Measurements from ENCODE around the gene TK2. TPM values are rescaled to one million over a fixed set of nuclear protein-coding genes. Genes with fewer than 3 reads are reported as not detected.
"Not testable (repeated sequence)": the region's sequence is repeated elsewhere in the genome, so short reads cannot be mapped to it uniquely, and the experiment has no call there.

The TK2 gene
- total and polyA plus RNA-seq, 9 of the 15 experiments (the other 6 are each of a cell fraction or from before 2014, with no cell fraction given): 1.1 to 10.2 (median 5.3) TPM

DNA sequence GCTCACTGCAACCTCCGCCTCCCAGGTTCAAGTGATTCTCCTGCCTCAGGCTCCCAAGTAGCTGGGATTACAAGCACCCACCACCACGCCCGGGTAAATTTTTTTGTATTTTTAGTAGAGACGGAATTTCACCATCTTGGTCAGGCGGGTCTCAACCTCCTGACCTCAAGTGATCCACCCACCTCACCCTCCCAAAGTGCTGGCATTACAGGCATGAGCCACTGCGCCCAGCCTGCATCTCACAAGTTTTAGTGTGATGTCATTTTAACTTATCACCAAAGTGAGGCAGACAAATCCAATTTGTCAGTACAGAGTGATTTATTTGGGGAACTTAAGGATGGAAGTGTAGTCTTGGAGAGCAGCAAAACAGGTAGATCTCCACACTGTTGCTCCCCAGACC lies 83.3 kb downstream of the TK2 start:
- in situ Hi-C loops (cut with MboI); H3K36me3 ChIP-seq (ENCODE audit: control insufficient read depth, insufficient read depth, low read length); H3K4me1 ChIP-seq (replicated peaks in 1 of 2; ENCODE audit: control insufficient read depth in 2 of 2, insufficient read depth in 2 of 2, low read length in 2 of 2); FAIRE-seq; H3K4me2 ChIP-seq (ENCODE audit: insufficient read depth, low read length); intact Hi-C loops (cut with micrococcal nuclease); BruUV-seq (replicated peaks); H3K9ac ChIP-seq (ENCODE audit: insufficient read depth in 1 of 2, low read depth in 2 of 2, low read length in 2 of 2); DNase-seq (ENCODE audit: extremely low read depth in 1 of 4, low spot score in 3 of 4); H3K9me1 ChIP-seq (ENCODE audit: control insufficient read depth, insufficient read depth, low read length); H3K9me3 ChIP-seq (replicated peaks; ENCODE audit: control insufficient read depth, insufficient read depth, low read depth, low read length); ATAC-seq; H3K4me3 ChIP-seq; H3K79me2 ChIP-seq (ENCODE audit: control insufficient read depth, insufficient read depth, low read length); CTCF ChIA-PET (ENCODE audit: low intra/inter-chr PET ratio); POLR2A ChIA-PET; H2AFZ ChIP-seq (ENCODE audit: low read depth, low read length); H3K27ac ChIP-seq (ENCODE audit: extremely low read depth, low read depth, low read length): not testable (repeated sequence)
- peak; percentile 34 for TF ChIP-seq MEIS2 (IDR thresholded peaks at IDR 0.05; ENCODE audit: partially characterized antibody)
- WGBS (ENCODE audit: insufficient coverage, low coverage, missing lambda C conversion rate): 3% methylated on average over 6 of the region's 6 CpGs
- H3K27me3 ChIP-seq (ENCODE audit: control insufficient read depth in 2 of 2, insufficient read depth in 2 of 2, low read length in 2 of 2): peaks cover 36 to 41% of the 10 kb centered on the region in 2 experiments
- peaks cover 20% of the 10 kb centered on the region; the same call in 1 of the 2 replicates for H4K20me1 ChIP-seq (replicated peaks; ENCODE audit: control insufficient read depth, insufficient read depth, low read length)

DNA sequence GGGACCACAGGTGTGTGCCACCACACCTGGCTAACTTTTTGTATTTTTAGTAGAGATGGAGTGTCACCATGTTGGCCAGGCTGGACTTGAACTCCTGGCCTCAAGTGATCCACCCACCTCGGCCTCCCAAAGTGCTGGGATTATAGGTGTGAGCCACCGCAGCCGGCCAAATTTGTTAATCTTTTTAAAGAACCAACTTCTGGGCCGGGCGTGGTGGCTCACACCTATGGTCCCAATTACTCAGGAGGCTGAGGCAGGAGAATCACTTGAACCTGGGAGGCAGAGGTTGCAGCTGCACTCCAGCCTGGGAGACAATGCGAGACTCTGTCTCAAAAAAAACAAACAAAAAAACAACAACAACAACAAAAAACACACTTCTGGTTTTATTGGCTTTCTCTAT lies 84.0 kb downstream of the TK2 start:
- 0% methylated on average over 6 of the region's 6 CpGs for WGBS (ENCODE audit: insufficient coverage, low coverage, missing lambda C conversion rate)
- DNase-seq (ENCODE audit: extremely low read depth in 1 of 4, low spot score in 3 of 4); H3K4me1 ChIP-seq (replicated peaks in 1 of 2; ENCODE audit: control insufficient read depth in 2 of 2, insufficient read depth in 2 of 2, low read length in 2 of 2); in situ Hi-C loops (cut with MboI); H3K79me2 ChIP-seq (ENCODE audit: control insufficient read depth, insufficient read depth, low read length); H3K9me1 ChIP-seq (ENCODE audit: control insufficient read depth, insufficient read depth, low read length); H3K36me3 ChIP-seq (ENCODE audit: control insufficient read depth, insufficient read depth, low read length); H3K27ac ChIP-seq (ENCODE audit: extremely low read depth, low read depth, low read length); H3K4me2 ChIP-seq (ENCODE audit: insufficient read depth, low read length); CTCF ChIA-PET (ENCODE audit: low intra/inter-chr PET ratio); ATAC-seq; H3K9ac ChIP-seq (ENCODE audit: insufficient read depth in 1 of 2, low read depth in 2 of 2, low read length in 2 of 2); H3K4me3 ChIP-seq; H2AFZ ChIP-seq (ENCODE audit: low read depth, low read length); POLR2A ChIA-PET; intact Hi-C loops (cut with micrococcal nuclease); FAIRE-seq; BruUV-seq (replicated peaks); H3K9me3 ChIP-seq (replicated peaks; ENCODE audit: control insufficient read depth, insufficient read depth, low read depth, low read length): not testable (repeated sequence)
- H4K20me1 ChIP-seq (replicated peaks; ENCODE audit: control insufficient read depth, insufficient read depth, low read length): peaks cover 20% of the 10 kb centered on the region; the same call in 1 of the 2 replicates
- peaks cover 35 to 36% of the 10 kb centered on the region in 2 experiments for H3K27me3 ChIP-seq (ENCODE audit: control insufficient read depth in 2 of 2, insufficient read depth in 2 of 2, low read length in 2 of 2)
